GM23338 (cell line): ENCODE data around the gene HSPB6. TPM values are rescaled to one million over a fixed set of nuclear protein-coding genes. Genes with fewer than 3 reads are reported as not detected.

Experiments used
- ATAC-seq: fragments of 200-7000 bp; cut with Tn5 transposase; 3 replicates; pipeline ENCODE4 v1.9.1; 2020
- DNase-seq: peaks from one replicate; pipeline ENCODE4 v3.0.0-alpha.2; 2015; ENCODE audit warnings: low spot score
- H2AFZ ChIP-seq: fragments of 200-600 bp; sonication (generic); 2 replicates; pipeline ENCODE4 v1.8.0; 2016; ENCODE audit warnings: antibody characterized with exemption, mild to moderate bottlenecking, moderate library complexity
- H3F3A ChIP-seq: fragments of 200-600 bp; sonication (generic); replicated peaks from 2 replicates; pipeline ENCODE4 v1.8.0; 2017; ENCODE audit warnings: antibody characterized with exemption, mixed run types, low read depth
- H3K27ac ChIP-seq: fragments of 200-600 bp; sonication (generic); 2 replicates; pipeline ENCODE4 v1.6.1; 2016; ENCODE audit warnings: low read depth
- H3K27me3 ChIP-seq: fragments of 200-600 bp; sonication (generic); 2 replicates; pipeline ENCODE4 v1.8.0; 2016; ENCODE audit warnings: mild to moderate bottlenecking, mixed run types, moderate library complexity; ENCODE audit not compliant: insufficient read depth
- H3K36me3 ChIP-seq: fragments of 200-600 bp; sonication (generic); 2 replicates; pipeline ENCODE4 v1.8.0; 2016; ENCODE audit warnings: mild to moderate bottlenecking; ENCODE audit not compliant: insufficient read depth
- H3K4me1 ChIP-seq: fragments of 200-600 bp; sonication (generic); 2 replicates; pipeline ENCODE4 v1.8.0; 2016; ENCODE audit warnings: mild to moderate bottlenecking, moderate library complexity; ENCODE audit not compliant: insufficient read depth
- H3K4me2 ChIP-seq: fragments of 200-600 bp; sonication (generic); 2 replicates; pipeline ENCODE4 v1.7.1; 2017; ENCODE audit warnings: mixed run types
- H3K4me3 ChIP-seq: fragments of 200-600 bp; sonication (generic); 2 replicates; pipeline ENCODE4 v1.6.1; 2016; ENCODE audit warnings: mixed run types
- H3K79me2 ChIP-seq: fragments of 200-600 bp; sonication (generic); replicated peaks from 2 replicates; pipeline ENCODE4 v1.8.0; 2017; ENCODE audit warnings: mild to moderate bottlenecking; ENCODE audit not compliant: insufficient read depth
- H3K9me2 ChIP-seq: fragments of 200-600 bp; sonication (generic); 2 replicates; pipeline ENCODE4 v1.8.0; 2017; ENCODE audit not compliant: insufficient read depth
- H4K20me1 ChIP-seq: fragments of 200-600 bp; sonication (generic); replicated peaks from 2 replicates; pipeline ENCODE4 v1.8.0; 2017; ENCODE audit warnings: mild to moderate bottlenecking; ENCODE audit not compliant: insufficient read depth
- H3K27ac Mint-ChIP-seq: 2 replicates; pipeline ENCODE4 v1.8.0; 2020; ENCODE audit warnings: inconsistent platforms, mild to moderate bottlenecking, moderate library complexity, mixed read lengths
- H3K27me3 Mint-ChIP-seq: 3 replicates; pipeline ENCODE4 v1.8.0; 2022; ENCODE audit warnings: low read depth, mild to moderate bottlenecking, moderate library complexity, mixed read lengths, inconsistent platforms; ENCODE audit not compliant: insufficient read depth, poor library complexity
- H3K36me3 Mint-ChIP-seq: 3 replicates; pipeline ENCODE4 v1.8.0; 2021; ENCODE audit warnings: low read depth, mild to moderate bottlenecking, inconsistent platforms, moderate library complexity, mixed read lengths
- H3K4me1 Mint-ChIP-seq: 3 replicates; pipeline ENCODE4 v1.8.0; 2020; ENCODE audit warnings: mild to moderate bottlenecking, inconsistent platforms, mixed read lengths
- H3K4me3 Mint-ChIP-seq: 3 replicates; pipeline ENCODE4 v1.8.0; 2021; ENCODE audit warnings: moderate library complexity, mild to moderate bottlenecking, inconsistent platforms, mixed read lengths
- H3K9me3 Mint-ChIP-seq: 3 replicates; pipeline ENCODE4 v1.8.0; 2020; ENCODE audit warnings: moderate library complexity, mild to moderate bottlenecking, inconsistent platforms, mixed read lengths
- CREB1 ChIP-seq: fragments of 250-450 bp; sonication (Bioruptor Pico); IDR thresholded peaks from 2 replicates; pipeline ENCODE4 v1.5.0; 2020; ENCODE audit warnings: low read depth, mild to moderate bottlenecking, moderate library complexity
- ETS1 ChIP-seq: IDR thresholded peaks from 2 replicates; pipeline ENCODE4 v1.6.1; 2016; ENCODE audit warnings: antibody characterized with exemption
- EZH2 ChIP-seq: fragments of 200-600 bp; sonication (generic); IDR thresholded peaks from one replicate; pipeline ENCODE4 v1.8.0; 2017; ENCODE audit warnings: antibody characterized with exemption, mild to moderate bottlenecking, low read depth; ENCODE audit not compliant: unreplicated experiment
- JUNB ChIP-seq: IDR thresholded peaks from one replicate; pipeline ENCODE4 v1.6.1; 2016; ENCODE audit warnings: antibody characterized with exemption; ENCODE audit not compliant: unreplicated experiment
- POLR2AphosphoS5 ChIP-seq: IDR thresholded peaks from 2 replicates; pipeline ENCODE4 v1.6.1; 2016; ENCODE audit warnings: antibody characterized with exemption, low read depth
- STAT1 ChIP-seq: IDR thresholded peaks from one replicate; pipeline ENCODE4 v1.6.1; 2016; ENCODE audit warnings: antibody characterized with exemption; ENCODE audit not compliant: unreplicated experiment
- ZNF331 ChIP-seq: fragments of 250-450 bp; sonication (Bioruptor Pico); IDR thresholded peaks from 2 replicates; pipeline ENCODE4 v1.5.0; 2020; ENCODE audit warnings: low read depth, mild to moderate bottlenecking, moderate library complexity
- polyA plus RNA-seq: library from polyadenylated mRNA; unstranded; fragments of >200 nt; fragmentation: Nextera tagmentation; extraction: Ambion mirVana; gene quantifications from 2 replicates; pipeline ENCODE4 v1.2.1, GENCODE V29; 2016
- total RNA-seq: library from RNA; depleted of rRNA; stranded (reverse); fragments of >200 nt; shearing (Covaris generic); gene quantifications from 2 replicates; pipeline ENCODE4 v1.2.3, GENCODE V29; 2014
- TF ChIP-seq, protein P1 (sequence below): fragments of 250-450 bp; sonication (Bioruptor Pico); IDR thresholded peaks from 2 replicates; pipeline ENCODE4 v1.5.0; 2020; ENCODE audit warnings: mild to moderate bottlenecking, moderate library complexity
- TF ChIP-seq, protein P2 (sequence below): IDR thresholded peaks from one replicate; pipeline ENCODE4 v1.6.1; 2018; ENCODE audit warnings: antibody characterized with exemption; ENCODE audit not compliant: unreplicated experiment

HSPB6 gene
- total and polyA plus RNA-seq, 2 experiments from 2014 or later = 0.87 to 3.2 TPM

- no peak overlapping the region for H3K4me3 ChIP-seq
- peaks cover 29% of the 10 kb centered on the region for H3K27me3 Mint-ChIP-seq
- no peak overlapping the region for H3K4me2 ChIP-seq
- no peak overlapping the region for H3K27ac Mint-ChIP-seq
- H3F3A ChIP-seq = 0 out of 2 replicates have a peak, but pooled peaks cover 8% of the 10 kb centered on the region
- H3K79me2 ChIP-seq = no peaks in the 10 kb centered on the region
- no peaks in the 10 kb centered on the region for H3K9me2 ChIP-seq
- H3K27ac ChIP-seq = no peak overlapping the region
- TF ChIP-seq JUNB (no peak), STAT1 (no peak), POLR2AphosphoS5 (no peak), EZH2 (no peak), ZNF331 (CRISPR knock-in tag) (no peak), CREB1 (CRISPR knock-in tag) (no peak), ETS1 (no peak)
- TF ChIP-seq, protein P1, sequence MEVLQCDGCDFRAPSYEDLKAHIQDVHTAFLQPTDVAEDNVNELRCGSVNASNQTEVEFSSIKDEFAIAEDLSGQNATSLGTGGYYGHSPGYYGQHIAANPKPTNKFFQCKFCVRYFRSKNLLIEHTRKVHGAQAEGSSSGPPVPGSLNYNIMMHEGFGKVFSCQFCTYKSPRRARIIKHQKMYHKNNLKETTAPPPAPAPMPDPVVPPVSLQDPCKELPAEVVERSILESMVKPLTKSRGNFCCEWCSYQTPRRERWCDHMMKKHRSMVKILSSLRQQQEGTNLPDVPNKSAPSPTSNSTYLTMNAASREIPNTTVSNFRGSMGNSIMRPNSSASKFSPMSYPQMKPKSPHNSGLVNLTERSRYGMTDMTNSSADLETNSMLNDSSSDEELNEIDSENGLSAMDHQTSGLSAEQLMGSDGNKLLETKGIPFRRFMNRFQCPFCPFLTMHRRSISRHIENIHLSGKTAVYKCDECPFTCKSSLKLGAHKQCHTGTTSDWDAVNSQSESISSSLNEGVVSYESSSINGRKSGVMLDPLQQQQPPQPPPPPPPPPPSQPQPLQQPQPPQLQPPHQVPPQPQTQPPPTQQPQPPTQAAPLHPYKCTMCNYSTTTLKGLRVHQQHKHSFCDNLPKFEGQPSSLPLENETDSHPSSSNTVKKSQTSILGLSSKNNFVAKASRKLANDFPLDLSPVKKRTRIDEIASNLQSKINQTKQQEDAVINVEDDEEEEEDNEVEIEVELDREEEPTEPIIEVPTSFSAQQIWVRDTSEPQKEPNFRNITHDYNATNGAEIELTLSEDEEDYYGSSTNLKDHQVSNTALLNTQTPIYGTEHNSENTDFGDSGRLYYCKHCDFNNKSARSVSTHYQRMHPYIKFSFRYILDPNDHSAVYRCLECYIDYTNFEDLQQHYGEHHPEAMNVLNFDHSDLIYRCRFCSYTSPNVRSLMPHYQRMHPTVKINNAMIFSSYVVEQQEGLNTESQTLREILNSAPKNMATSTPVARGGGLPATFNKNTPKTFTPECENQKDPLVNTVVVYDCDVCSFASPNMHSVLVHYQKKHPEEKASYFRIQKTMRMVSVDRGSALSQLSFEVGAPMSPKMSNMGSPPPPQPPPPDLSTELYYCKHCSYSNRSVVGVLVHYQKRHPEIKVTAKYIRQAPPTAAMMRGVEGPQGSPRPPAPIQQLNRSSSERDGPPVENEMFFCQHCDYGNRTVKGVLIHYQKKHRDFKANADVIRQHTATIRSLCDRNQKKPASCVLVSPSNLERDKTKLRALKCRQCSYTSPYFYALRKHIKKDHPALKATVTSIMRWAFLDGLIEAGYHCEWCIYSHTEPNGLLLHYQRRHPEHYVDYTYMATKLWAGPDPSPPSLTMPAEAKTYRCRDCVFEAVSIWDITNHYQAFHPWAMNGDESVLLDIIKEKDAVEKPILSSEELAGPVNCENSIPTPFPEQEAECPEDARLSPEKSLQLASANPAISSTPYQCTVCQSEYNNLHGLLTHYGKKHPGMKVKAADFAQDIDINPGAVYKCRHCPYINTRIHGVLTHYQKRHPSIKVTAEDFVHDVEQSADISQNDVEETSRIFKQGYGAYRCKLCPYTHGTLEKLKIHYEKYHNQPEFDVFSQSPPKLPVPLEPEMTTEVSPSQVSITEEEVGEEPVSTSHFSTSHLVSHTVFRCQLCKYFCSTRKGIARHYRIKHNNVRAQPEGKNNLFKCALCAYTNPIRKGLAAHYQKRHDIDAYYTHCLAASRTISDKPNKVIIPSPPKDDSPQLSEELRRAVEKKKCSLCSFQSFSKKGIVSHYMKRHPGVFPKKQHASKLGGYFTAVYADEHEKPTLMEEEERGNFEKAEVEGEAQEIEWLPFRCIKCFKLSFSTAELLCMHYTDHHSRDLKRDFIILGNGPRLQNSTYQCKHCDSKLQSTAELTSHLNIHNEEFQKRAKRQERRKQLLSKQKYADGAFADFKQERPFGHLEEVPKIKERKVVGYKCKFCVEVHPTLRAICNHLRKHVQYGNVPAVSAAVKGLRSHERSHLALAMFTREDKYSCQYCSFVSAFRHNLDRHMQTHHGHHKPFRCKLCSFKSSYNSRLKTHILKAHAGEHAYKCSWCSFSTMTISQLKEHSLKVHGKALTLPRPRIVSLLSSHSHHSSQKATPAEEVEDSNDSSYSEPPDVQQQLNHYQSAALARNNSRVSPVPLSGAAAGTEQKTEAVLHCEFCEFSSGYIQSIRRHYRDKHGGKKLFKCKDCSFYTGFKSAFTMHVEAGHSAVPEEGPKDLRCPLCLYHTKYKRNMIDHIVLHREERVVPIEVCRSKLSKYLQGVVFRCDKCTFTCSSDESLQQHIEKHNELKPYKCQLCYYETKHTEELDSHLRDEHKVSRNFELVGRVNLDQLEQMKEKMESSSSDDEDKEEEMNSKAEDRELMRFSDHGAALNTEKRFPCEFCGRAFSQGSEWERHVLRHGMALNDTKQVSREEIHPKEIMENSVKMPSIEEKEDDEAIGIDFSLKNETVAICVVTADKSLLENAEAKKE = no peak
- TF ChIP-seq, protein P2, sequence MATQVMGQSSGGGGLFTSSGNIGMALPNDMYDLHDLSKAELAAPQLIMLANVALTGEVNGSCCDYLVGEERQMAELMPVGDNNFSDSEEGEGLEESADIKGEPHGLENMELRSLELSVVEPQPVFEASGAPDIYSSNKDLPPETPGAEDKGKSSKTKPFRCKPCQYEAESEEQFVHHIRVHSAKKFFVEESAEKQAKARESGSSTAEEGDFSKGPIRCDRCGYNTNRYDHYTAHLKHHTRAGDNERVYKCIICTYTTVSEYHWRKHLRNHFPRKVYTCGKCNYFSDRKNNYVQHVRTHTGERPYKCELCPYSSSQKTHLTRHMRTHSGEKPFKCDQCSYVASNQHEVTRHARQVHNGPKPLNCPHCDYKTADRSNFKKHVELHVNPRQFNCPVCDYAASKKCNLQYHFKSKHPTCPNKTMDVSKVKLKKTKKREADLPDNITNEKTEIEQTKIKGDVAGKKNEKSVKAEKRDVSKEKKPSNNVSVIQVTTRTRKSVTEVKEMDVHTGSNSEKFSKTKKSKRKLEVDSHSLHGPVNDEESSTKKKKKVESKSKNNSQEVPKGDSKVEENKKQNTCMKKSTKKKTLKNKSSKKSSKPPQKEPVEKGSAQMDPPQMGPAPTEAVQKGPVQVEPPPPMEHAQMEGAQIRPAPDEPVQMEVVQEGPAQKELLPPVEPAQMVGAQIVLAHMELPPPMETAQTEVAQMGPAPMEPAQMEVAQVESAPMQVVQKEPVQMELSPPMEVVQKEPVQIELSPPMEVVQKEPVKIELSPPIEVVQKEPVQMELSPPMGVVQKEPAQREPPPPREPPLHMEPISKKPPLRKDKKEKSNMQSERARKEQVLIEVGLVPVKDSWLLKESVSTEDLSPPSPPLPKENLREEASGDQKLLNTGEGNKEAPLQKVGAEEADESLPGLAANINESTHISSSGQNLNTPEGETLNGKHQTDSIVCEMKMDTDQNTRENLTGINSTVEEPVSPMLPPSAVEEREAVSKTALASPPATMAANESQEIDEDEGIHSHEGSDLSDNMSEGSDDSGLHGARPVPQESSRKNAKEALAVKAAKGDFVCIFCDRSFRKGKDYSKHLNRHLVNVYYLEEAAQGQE = no peak
- peaks cover 12% of the 10 kb centered on the region for H3K4me1 Mint-ChIP-seq
- H3K9me3 Mint-ChIP-seq = no peaks in the 10 kb centered on the region; the same call in 2 of the 3 replicates
- ATAC-seq (no peak), DNase-seq (no peak)
- H3K36me3 Mint-ChIP-seq = no peaks in the 10 kb centered on the region
- no peaks in the 10 kb centered on the region for H4K20me1 ChIP-seq
- H3K36me3 ChIP-seq = no peaks in the 10 kb centered on the region
- H3K4me3 Mint-ChIP-seq = no peak overlapping the region
- H2AFZ ChIP-seq = no peak overlapping the region
- peaks cover 30% of the 10 kb centered on the region for H3K27me3 ChIP-seq
- peaks cover 7% of the 10 kb centered on the region; the same call in 1 of the 2 replicates for H3K4me1 ChIP-seq
Observed at GRCh38 chr19:35792888-35793287, 36.1 kb upstream of the HSPB6 start.
